ENCODE results near the gene KIF2B. TPM values are rescaled to one million over a fixed set of nuclear protein-coding genes. Genes with fewer than 3 reads are reported as not detected.

Gene KIF2B
- total RNA-seq, 6 donors from 2014 or later = not detected

GRCh38 chr17:53794875-53795274, 27.9 kb upstream of the KIF2B start:
- TF ChIP-seq POLR2A (IDR thresholded peaks at IDR 0.05) = no peak
- no peak for TF ChIP-seq CTCF (IDR thresholded peaks at IDR 0.05)
- TF ChIP-seq EP300 (IDR thresholded peaks at IDR 0.05) = no peak
- TF ChIP-seq POLR2AphosphoS5 (IDR thresholded peaks at IDR 0.05) = no peak
- ATAC-seq (ENCODE audit: low FRiP score in 2 of 2) = no peak

GRCh38 chr17:53796642-53797041, 26.1 kb upstream of the KIF2B start:
- 27 to 56% methylated on average over 1 of the region's 1 CpG for WGBS, 2 donors

More at GRCh38 chr17:53794875-53795274, 27.9 kb upstream of the KIF2B start:
- Histone ChIP-seq H3K4me1 (no peaks in the 10 kb centered on the region), H3K27ac (no peak overlapping the region), H3K27me3 (no peaks in the 10 kb centered on the region), H3K9me3 (no peaks in the 10 kb centered on the region), H3K36me3 (no peaks in the 10 kb centered on the region), H3K4me3 (no peak overlapping the region)
- no peak for DNase-seq

GRCh38 chr17:53797501-53797900, 25.2 kb upstream of the KIF2B start:
- H3K27me3 ChIP-seq = no peaks in the 10 kb centered on the region
- H3K27ac ChIP-seq = no peak overlapping the region
- H3K9me3 ChIP-seq = no peaks in the 10 kb centered on the region
- H3K4me1 ChIP-seq = no peaks in the 10 kb centered on the region
- H3K36me3 ChIP-seq = no peaks in the 10 kb centered on the region
- DNase-seq = no peak
- TF ChIP-seq POLR2AphosphoS5 (IDR thresholded peaks at IDR 0.05) = no peak
- no peak for TF ChIP-seq EP300 (IDR thresholded peaks at IDR 0.05)
- TF ChIP-seq CTCF (IDR thresholded peaks at IDR 0.05) = no peak
- no peak for TF ChIP-seq POLR2A (IDR thresholded peaks at IDR 0.05)
- no peak overlapping the region for H3K4me3 ChIP-seq
- WGBS, 2 donors = 61 to 65% methylated on average over 4 of the region's 4 CpGs
- no peak for ATAC-seq (ENCODE audit: low FRiP score in 2 of 2)

More at GRCh38 chr17:53796642-53797041, 26.1 kb upstream of the KIF2B start:
- DNase-seq (no peak), ATAC-seq (ENCODE audit: low FRiP score in 2 of 2) (no peak)
- Histone ChIP-seq H3K4me1 (no peaks in the 10 kb centered on the region), H3K27ac (no peak overlapping the region), H3K36me3 (no peaks in the 10 kb centered on the region), H3K27me3 (no peaks in the 10 kb centered on the region), H3K9me3 (no peaks in the 10 kb centered on the region), H3K4me3 (no peak overlapping the region)
- TF ChIP-seq POLR2AphosphoS5 (IDR thresholded peaks at IDR 0.05) (no peak), CTCF (IDR thresholded peaks at IDR 0.05) (no peak), EP300 (IDR thresholded peaks at IDR 0.05) (no peak), POLR2A (IDR thresholded peaks at IDR 0.05) (no peak)

- 81 to 96% methylated on average over 5 of the region's 5 CpGs for WGBS, 2 donors
Measured at GRCh38 chr17:53804437-53804836, 18.3 kb upstream of the KIF2B start.

More at GRCh38 chr17:53804437-53804836, 18.3 kb upstream of the KIF2B start:
- Histone ChIP-seq H3K4me1 (no peaks in the 10 kb centered on the region), H3K9me3 (no peaks in the 10 kb centered on the region), H3K4me3 (no peak overlapping the region), H3K27me3 (no peaks in the 10 kb centered on the region), H3K27ac (no peak overlapping the region), H3K36me3 (no peaks in the 10 kb centered on the region)
- ATAC-seq (ENCODE audit: low FRiP score in 2 of 2) = no peak
- no peak for DNase-seq
- TF ChIP-seq CTCF (IDR thresholded peaks at IDR 0.05) (no peak), POLR2A (IDR thresholded peaks at IDR 0.05) (no peak), POLR2AphosphoS5 (IDR thresholded peaks at IDR 0.05) (no peak), EP300 (IDR thresholded peaks at IDR 0.05) (no peak)

Measured in upper lobe of left lung (tissue), 6 donors.